DMS 273 treated with DMSO at 0.1 percent for 48 hours (cell line): ENCODE data around the gene RNF212B.
"Not testable (repeated sequence)": the region's sequence is repeated elsewhere in the genome, so short reads cannot be mapped to it uniquely, and the experiment has no call there.

Experiments used
- DNase-seq: peaks from one replicate; lab custom pipeline; 2025; lab: John Stamatoyannopoulos, UW

RNF212B gene

GRCh38 chr14:23237772-23238594 is at the start of gene RNF212B:
Gene RNF212B, plus strand, starts transcription at chr14:23237936. Its CDS starts 2,410 bp downstream, at chr14:23240346.
- DNase-seq, result peak; percentile 77

GRCh38 chr14:23193432-23193831 is 44.3 kb upstream of the RNF212B start:
- DNase-seq, result no peak

GRCh38 chr14:23195552-23196101 is 42.1 kb upstream of the RNF212B start:
- DNase-seq, result no peak

GRCh38 chr14:23196487-23196886 is 41.2 kb upstream of the RNF212B start:
- not testable (repeated sequence) for DNase-seq

- not testable (repeated sequence) for DNase-seq
Measured at GRCh38 chr14:23199141-23199540, 38.6 kb upstream of the RNF212B start.

GRCh38 chr14:23202001-23202400 is 35.7 kb upstream of the RNF212B start:
- DNase-seq, result no peak

- no peak for DNase-seq
Measured at GRCh38 chr14:23206422-23207145, 31.2 kb upstream of the RNF212B start.

- DNase-seq, result no peak
Measured at GRCh38 chr14:23207146-23207540, 30.6 kb upstream of the RNF212B start.

- DNase-seq, result no peak
Measured at GRCh38 chr14:23208324-23208723, 29.4 kb upstream of the RNF212B start.

GRCh38 chr14:23209651-23210423 is 27.9 kb upstream of the RNF212B start:
- DNase-seq, result no peak

GRCh38 chr14:23215421-23215820 is 22.3 kb upstream of the RNF212B start:
- DNase-seq, result no peak

GRCh38 chr14:23217032-23218020 is 20.4 kb upstream of the RNF212B start:
- no peak for DNase-seq

- DNase-seq, result no peak
Measured at GRCh38 chr14:23219075-23219474, 18.7 kb upstream of the RNF212B start.

GRCh38 chr14:23224958-23225357 is 12.8 kb upstream of the RNF212B start:
- DNase-seq, result not testable (repeated sequence)

GRCh38 chr14:23227566-23227965 is 10.2 kb upstream of the RNF212B start:
- no peak for DNase-seq

GRCh38 chr14:23228812-23229211 is 8.9 kb upstream of the RNF212B start:
- DNase-seq, result no peak

GRCh38 chr14:23232241-23232808 is 5.4 kb upstream of the RNF212B start:
- not testable (repeated sequence) for DNase-seq

- DNase-seq, result no peak
Measured at GRCh38 chr14:23240661-23241060, 2.9 kb downstream of the RNF212B start.

- DNase-seq, result not testable (repeated sequence)
Measured at GRCh38 chr14:23241061-23241715, 3.5 kb downstream of the RNF212B start.

GRCh38 chr14:23242076-23242475 is 4.3 kb downstream of the RNF212B start:
- no peak for DNase-seq
